GM13976 (cell line): ENCODE measurements around the gene SDK1.

Experiments used
- DNase-seq: peaks from one replicate; pipeline ENCODE4 v3.0.0; 2012; ENCODE audit warnings: low spot score
- in situ Hi-C: fragments of 300-500 bp; cut with MboI; formaldehyde crosslinking; loops from one replicate; pipeline ENCODE4 v1.12.0; 2022; ENCODE audit warnings: low sequenced_read_pairs, mixed read lengths, inconsistent platforms; ENCODE audit not compliant: unreplicated experiment
- TF ChIP-seq, protein P1 (sequence below): IDR thresholded peaks from 2 replicates; pipeline ENCODE4 v1.5.1; 2012; ENCODE audit warnings: borderline replicate concordance, mild to moderate bottlenecking; ENCODE audit not compliant: insufficient read depth; ENCODE audit errors: extremely low read depth, missing control alignments, control extremely low read depth

SDK1 gene

GRCh38 chr7:3568516-3568915 is 267.5 kb downstream of the SDK1 start:
- in situ Hi-C loops: no loop called here
- TF ChIP-seq, protein P1, sequence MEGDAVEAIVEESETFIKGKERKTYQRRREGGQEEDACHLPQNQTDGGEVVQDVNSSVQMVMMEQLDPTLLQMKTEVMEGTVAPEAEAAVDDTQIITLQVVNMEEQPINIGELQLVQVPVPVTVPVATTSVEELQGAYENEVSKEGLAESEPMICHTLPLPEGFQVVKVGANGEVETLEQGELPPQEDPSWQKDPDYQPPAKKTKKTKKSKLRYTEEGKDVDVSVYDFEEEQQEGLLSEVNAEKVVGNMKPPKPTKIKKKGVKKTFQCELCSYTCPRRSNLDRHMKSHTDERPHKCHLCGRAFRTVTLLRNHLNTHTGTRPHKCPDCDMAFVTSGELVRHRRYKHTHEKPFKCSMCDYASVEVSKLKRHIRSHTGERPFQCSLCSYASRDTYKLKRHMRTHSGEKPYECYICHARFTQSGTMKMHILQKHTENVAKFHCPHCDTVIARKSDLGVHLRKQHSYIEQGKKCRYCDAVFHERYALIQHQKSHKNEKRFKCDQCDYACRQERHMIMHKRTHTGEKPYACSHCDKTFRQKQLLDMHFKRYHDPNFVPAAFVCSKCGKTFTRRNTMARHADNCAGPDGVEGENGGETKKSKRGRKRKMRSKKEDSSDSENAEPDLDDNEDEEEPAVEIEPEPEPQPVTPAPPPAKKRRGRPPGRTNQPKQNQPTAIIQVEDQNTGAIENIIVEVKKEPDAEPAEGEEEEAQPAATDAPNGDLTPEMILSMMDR: no peak
- no peak for DNase-seq

DNA sequence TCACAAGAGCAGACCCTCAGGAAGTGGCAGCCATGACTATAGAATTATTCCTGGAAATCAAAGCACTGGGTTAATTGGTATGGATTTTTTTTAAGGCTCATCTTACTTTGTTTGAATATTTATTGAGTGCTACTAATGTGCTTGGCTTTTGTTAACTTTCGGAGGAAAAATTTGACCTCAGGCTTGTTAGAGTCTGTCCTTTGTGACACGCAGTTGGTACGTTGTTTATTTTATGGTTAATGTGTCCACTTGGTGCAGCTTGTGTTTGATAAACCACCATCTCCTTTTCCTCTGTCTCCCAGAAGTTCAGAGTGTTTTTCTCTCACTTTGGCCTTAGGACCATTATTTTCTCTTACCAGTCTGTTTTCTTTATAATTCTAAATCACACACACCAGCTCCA is 268.6 kb downstream of the SDK1 start:
- TF ChIP-seq, protein P1: no peak
- in situ Hi-C loops: no loop called here
- no peak for DNase-seq

GRCh38 chr7:3573151-3573550 is 272.1 kb downstream of the SDK1 start:
- in situ Hi-C loops: no loop called here
- TF ChIP-seq, protein P1: no peak
- no peak for DNase-seq

- in situ Hi-C loops: no loop called here
- TF ChIP-seq, protein P1: no peak
- no peak for DNase-seq
Observed at GRCh38 chr7:3574386-3574785, 273.3 kb downstream of the SDK1 start.

- in situ Hi-C loops: no loop called here
- TF ChIP-seq, protein P1: no peak
- no peak for DNase-seq
Observed at GRCh38 chr7:3575753-3576531, 274.9 kb downstream of the SDK1 start.

GRCh38 chr7:3578399-3578798 is 277.3 kb downstream of the SDK1 start:
- TF ChIP-seq, protein P1: no peak
- in situ Hi-C loops: no loop called here
- DNase-seq: no peak
